Measurements from ENCODE around the gene SSMEM1.

GRCh38 chr7:130258494-130259078, 50.9 kb downstream of the SSMEM1 start:
- no peak for TF ChIP-seq CTCF (conservative IDR thresholded peaks at IDR 0.05)
- no peak for TF ChIP-seq ZFX (IDR thresholded peaks at IDR 0.05)

Measured in C4-2B (cell line).